Kidney tubule cell (primary cell): Measurements from ENCODE around the gene TTLL11.
"Not testable (repeated sequence)": the region's sequence is repeated elsewhere in the genome, so short reads cannot be mapped to it uniquely, and the experiment has no call there.

ENCODE experiments used
- DNase-seq: peaks from one replicate; pipeline ENCODE4 v3.0.0-alpha.2; 2018; ENCODE audit warnings: low spot score

TTLL11 gene

DNA sequence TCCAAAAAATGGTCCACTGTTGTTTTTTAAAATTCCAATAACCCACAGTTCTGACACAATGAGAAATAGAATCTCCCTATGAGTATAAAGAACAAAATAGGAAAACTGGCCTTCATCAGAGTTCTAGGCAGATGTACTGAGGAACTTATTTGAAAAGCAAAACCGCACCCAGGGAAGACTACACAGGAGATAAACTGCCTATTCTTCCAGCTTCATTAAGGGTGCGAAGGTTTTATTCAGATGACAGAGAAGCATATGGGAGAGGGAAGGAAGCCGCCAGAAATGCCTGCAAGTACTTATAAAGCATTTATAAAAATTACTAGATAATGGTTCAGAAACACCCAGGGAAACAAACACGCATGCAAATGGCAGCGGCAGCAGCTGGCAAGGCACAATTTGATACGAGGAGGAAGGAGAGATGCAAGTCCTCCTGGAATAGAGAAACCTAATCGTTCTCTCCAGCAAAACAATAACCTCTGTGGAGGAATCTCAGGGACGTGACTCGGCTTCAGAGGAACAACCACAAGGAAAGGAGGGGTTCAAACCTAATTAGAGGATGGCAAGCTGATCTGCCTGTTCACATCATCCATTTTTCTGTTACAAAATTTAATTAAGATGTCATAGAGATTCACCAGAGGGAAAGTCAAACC, 9.0 kb downstream of the TTLL11 start:
- no peak for DNase-seq

DNA sequence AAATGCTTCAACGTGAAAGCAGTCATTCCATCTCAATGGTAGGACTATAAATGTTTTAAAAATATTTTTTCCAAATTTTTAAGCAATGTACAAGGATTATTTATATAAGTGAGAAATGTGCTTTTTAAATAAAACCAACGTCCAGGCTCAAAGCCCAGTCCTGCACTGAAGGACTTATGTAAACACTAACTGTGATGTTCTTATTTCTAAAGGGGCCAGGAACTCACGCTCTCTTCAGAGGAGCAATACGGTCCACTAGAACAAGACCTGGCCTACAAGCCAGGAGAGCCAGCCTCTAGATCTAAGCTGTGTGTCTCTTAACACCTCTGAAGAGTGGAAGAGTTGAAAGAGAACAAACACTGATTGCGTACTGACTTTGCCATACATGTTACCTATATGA, 12.1 kb downstream of the TTLL11 start:
- DNase-seq, result no peak

- DNase-seq, result no peak
These were observed 14.6 kb downstream of the TTLL11 start for GRCh38 chr9:122078557-122078956.

GRCh38 chr9:122076773-122077172, 16.3 kb downstream of the TTLL11 start:
- no peak for DNase-seq

GRCh38 chr9:122076117-122076516, 17.0 kb downstream of the TTLL11 start:
- no peak for DNase-seq

DNA sequence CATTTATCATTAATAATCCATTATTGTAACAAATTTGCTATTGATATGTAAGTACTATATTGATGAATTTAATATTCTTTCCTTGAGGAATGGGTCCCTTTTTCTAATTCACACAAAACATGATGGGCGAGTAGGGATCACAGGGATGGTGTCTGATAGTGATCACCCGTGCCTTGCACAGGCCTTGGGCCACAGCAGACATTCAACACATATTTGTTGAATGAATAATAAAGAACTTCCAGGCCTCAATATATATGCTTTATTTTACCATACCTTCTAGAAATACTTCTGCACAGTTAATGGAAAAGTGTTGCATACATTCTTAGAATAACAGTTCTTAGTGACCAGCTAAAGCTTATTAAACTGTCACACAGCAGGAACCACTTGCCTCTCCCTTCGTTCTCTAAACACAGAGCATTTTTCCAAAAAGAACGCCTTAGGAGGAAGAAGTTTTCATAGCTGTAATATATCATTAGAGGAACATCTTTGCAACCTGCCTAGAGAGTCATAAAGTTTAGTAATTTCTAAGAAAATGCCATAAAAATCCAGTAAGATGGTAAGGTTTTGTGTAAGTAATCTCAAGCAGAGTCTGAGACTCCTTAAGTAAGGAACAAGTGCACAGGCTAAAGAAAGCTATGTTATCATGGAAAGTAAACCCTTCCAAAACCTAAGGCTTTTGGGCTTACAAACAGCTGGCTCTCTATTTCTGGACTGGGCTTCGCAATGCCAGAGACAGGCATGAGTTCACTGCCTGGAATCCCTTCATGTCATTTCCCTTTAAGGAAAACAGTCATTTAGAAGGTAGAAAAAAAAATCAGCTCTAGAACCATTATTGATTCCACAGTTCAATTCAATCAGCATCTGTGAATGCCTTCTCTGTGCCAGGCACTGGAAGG, 17.7 kb downstream of the TTLL11 start:
- no peak for DNase-seq

DNA sequence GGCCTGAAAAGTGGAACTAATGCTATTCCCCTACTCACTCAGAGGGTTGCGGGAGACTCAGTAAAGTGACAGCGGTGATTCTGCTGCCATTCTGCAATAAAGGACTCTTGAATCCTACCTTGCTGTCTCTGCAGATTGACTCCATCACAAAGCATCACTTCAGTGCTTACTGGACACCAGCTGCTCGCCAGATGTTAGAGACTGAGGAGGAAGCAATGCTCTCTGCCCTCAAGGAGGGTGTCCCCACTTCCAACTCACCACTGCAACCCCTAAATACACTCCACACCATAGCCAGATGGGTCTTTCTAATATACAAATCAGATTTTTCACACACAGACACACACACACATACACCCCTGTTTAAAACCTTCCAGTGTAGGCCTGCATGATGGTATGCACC, 21.4 kb downstream of the TTLL11 start:
- no peak for DNase-seq

DNA sequence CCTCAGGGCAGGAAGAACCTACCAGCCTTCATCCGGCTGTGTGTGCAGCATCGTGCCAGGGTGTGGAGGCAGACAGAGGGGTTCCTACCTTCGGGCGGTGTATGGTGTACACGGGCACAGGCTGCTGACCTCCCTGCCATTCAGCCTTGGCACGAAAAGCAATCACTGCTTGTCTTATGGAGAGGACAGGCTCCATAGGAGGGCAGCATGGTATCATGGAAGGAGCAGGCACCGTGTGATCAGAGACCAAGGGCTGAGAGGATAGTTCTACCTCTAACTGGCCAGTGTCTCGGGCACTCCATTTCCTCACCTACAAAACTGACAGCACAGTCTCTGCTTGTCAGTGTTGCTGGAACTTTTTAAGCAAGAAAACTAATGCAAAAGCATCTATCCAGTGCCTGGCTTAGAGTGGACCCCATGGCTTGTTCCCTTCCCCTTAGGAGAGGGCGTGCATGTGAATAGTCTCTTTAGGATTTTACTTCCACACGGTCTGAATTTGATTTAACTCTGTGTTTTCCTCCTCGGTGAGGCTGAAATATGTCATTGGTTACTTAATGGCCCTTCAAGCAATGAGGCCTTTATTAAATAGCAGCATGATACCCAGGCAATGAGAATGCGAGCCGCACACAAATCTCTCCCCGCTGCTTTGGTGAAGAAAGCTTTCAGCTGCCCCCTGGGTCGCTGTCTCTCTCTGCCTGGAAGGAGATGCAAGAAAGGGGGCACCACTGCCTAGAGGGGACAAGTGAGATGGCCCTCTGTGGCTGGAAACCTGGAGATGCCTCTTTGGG, 22.2 kb downstream of the TTLL11 start:
- DNase-seq, result no peak

- DNase-seq, result not testable (repeated sequence)
These were observed 26.4 kb downstream of the TTLL11 start for GRCh38 chr9:122066680-122067079.

DNA sequence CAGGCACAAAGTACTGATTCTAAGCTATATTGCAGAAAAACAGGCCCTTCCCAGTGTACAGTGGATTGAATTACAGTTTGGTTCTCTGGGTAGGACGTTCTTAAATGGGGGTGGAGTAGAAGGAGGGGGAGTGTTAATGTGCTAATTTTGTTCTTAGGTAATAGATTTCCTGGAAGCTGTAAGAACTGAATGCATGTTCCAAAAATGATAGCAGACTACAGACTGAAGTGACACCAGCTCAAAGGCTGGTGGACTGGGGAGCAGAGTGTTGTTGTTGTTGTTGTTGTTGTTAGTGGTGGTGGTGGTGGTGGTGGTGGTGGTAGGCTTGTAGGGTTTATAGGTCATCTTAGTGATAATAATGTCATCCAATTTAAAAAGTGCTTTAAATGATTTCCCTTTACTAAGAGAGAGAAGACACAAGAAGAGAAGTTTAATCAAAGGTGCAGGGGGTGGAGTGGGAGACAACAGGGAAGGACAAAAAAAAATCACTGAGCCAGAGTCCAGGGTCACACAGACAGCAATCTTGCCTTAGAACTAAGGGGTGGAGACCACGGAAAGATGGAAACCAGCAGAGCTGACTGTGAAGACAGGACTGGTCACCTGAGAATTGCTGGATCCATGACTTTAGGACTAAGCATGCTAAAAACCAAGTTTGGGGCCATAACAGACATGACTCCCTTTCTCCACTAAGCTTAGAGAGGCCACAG, 27.0 kb downstream of the TTLL11 start:
- no peak for DNase-seq

GRCh38 chr9:122060481-122060880, 32.6 kb downstream of the TTLL11 start:
- DNase-seq, result no peak

GRCh38 chr9:122059955-122060324, 33.2 kb downstream of the TTLL11 start:
- peak; percentile 37 for DNase-seq

- no peak for DNase-seq
These were observed 33.7 kb downstream of the TTLL11 start for GRCh38 chr9:122059214-122059954.

GRCh38 chr9:122058709-122059108, 34.4 kb downstream of the TTLL11 start:
- no peak for DNase-seq

- no peak for DNase-seq
These were observed 35.1 kb downstream of the TTLL11 start for GRCh38 chr9:122058051-122058450.

DNA sequence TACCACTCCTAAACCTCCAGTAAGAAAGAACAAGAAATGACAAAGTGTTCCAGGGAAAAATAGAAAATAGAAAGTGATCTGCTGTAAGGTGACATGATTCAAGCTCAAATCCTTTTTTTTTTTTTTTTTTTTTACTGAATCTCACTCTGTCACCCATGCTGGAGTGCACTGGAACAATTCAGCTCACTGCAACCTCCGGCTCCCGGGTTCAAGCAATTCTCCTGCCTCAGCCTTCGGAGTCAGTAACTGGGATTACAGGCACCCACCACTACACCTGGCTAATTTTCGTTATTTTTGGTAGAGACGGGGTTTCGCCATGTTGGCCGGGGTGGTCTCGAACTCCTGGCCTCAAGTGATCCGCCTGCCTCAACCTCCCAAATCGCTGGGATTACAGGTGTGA, 35.9 kb downstream of the TTLL11 start:
- DNase-seq, result no peak

DNA sequence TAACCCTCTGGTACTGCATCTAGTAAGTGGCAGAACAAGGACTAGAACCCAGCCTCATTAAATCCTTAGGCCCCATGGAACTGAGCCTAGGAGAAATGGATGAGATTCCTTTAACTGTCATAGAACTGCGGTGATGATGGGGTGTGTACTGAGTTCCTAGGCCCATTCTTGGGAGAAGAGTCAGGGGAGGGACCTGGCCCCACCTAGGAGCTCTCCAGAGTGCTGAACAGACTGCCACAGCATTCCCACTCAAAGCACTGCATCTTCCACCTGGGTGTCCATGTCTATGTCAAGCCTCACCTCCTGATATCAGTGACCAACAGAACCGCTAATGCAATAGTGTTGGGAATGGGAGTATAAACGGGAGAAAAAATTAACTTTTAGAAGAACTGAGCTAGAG, 36.6 kb downstream of the TTLL11 start:
- DNase-seq, result peak; percentile 27

DNA sequence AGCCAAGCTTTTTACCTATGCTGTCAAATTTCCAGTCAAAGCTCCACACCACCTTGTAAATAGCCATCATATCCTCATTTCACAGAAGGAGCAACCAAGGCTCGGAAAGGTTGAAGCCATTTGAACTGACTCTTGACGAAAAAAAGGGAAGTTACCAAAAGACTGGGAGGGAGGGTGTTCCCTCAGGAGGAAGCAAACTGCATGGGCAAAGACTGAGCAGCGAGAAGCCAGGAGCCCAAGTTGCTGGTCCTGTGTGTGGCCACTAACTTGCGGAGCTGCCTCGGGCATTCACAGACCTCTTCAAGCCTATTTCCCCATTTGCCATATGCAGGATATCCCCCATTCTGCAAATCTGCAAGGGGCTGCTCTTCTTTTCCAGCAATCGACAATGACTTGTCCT, 37.4 kb downstream of the TTLL11 start:
- no peak for DNase-seq

DNA sequence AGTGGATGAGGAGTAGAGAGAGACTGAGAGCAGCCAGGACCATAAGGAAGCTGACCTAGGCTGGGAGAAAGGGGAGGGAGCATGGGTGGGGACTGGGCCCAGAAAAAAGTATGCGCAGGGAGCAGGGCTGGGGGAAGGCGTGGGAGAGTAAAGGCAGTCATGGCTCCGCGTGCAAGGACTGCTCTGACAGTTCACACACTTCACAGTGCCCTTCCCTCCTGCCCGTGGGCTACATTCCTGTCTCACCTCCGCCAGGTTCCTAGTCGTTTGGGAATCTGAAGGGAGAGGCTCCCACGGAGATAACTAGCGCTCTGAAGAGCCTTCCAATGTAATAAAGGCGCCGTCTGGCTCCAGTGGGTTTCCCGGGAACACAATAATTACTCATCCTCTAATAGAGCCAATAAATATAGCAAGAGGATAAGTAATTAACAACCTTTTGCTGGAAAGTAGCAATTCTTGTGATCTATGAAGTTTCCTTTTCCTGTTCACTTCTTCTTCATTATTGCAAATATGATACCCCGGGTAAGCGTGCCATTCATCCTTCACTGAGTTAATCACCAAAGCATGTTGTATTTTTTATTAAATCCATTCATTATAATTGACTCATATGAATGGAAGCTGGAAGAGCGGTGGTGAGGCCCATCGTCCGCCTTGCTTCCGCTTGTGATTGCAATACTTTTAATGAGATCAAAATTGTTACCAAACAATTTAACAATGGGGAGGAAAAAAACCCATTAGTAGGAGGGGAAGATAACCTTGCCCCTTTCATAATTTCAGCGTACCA, 39.3 kb downstream of the TTLL11 start:
- DNase-seq, result no peak

- no peak for DNase-seq
These were observed 40.0 kb downstream of the TTLL11 start for GRCh38 chr9:122053064-122053463.
